Heart left ventricle (tissue), 13 donors: ENCODE results near the gene SCFD2.

Experiments used
- CTCF ChIP-seq, 12 donors: fragments of 200-600 bp; sonication (generic) in 4 of 12; IDR thresholded peaks; one replicate each; pipeline versions ENCODE4 v1.5.0 to v1.8.0; 2018 to 2022; ENCODE audit warnings: antibody characterized with exemption in 12 of 12, mild to moderate bottlenecking in 5 of 12
- POLR2A ChIP-seq, 2 donors: fragments of 450-650 bp; IDR thresholded peaks; one replicate each; pipeline ENCODE4 v1.6.1; 2017; ENCODE audit warnings: antibody characterized with exemption in 2 of 2, mild to moderate bottlenecking in 2 of 2, moderate library complexity in 2 of 2
- donor health status: ischemic (EF 13 %, LVEDD 7.1; RV severe dilation, severe dysfunction).
- donor health status: DM: no; HTN: yes; CAD: no.
- donor health status: DM: no; HTN: no; CAD: no.
- donor health status: ischemic (EF 25% LVEDD 6.9; RV normal size, moderate dysfunction).
- donor health status: ischemic (EF 25% LVEDD 5.7; RV mildly dilated, moderate dysfunction).
- donor health status: ischemic (EF 35%, LVEDD 5.7; RV mildly dilated, moderate dysfunction).
- donor health status: nonischemic (EF 11% LVEDD 7.7; RV severe dilation, severe dysfunction).
- donor health status: DM: yes; HTN: yes; CAD: no.
- donor health status: PGD.
- donor health status: ischemic (EF 29% LVEDD 5.4; RV normal size, mild dysfunction).
- donor health status: nonischemic (EF 23%, LVEDD 6.1; RV moderate dilation, normal function).

DNA sequence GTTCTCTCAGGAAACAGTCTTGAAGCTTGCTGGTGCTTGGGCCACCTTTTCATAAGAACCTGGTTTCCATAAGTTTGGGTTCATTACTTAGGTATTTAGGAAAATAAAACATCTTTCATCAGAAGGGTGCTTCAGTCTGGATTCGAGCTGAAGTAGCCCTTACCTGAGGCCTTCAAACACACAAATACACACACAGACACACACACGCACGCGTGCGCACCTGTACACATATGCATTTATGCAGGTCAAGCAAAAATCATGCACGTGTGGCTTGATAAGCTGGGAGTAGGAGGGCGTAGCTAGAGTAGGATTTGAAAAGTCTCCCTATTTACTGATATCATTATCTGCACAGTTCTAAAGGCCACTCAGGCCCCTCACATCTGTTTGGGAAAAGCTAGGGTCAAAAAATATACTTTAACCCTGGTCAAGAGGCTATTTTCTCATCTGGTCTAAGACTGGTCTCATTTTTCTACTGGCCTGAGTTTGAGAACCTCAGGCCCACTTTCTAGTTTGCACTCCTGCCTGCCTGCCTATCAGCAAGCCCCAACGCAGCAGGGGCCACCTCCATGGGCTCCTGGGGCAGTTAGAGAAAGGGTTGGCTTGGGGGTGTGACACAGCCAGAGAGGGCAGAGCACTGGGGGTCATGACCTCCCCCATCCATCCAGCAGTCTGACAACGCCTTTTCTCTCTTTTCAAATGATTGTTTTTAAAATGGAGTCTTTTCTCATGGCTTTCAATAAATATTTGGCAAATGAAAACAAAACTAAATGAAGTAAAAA is 439.5 kb downstream of the SCFD2 start:
- TF ChIP-seq CTCF (IDR thresholded peaks at IDR 0.05), result no peak
- no peak for TF ChIP-seq POLR2A (IDR thresholded peaks at IDR 0.05)
